ENCODE results near the gene SOX1.

The SOX1 gene

GRCh38 chr13:112067116-112067741 is at the start of gene SOX1:
TSS of gene SOX1 (plus strand) at chr13:112067149. CDS start at chr13:112067659, 510 bp downstream.
- DNase-seq, result no peak

- no peak for DNase-seq
Observed at GRCh38 chr13:112024577-112024976, 42.4 kb upstream of the SOX1 start.

- DNase-seq, result no peak
Observed at GRCh38 chr13:112027250-112027649, 39.7 kb upstream of the SOX1 start.

- DNase-seq, result no peak
Observed at GRCh38 chr13:112028481-112028880, 38.5 kb upstream of the SOX1 start.

- no peak for DNase-seq
Observed at GRCh38 chr13:112029143-112029542, 37.8 kb upstream of the SOX1 start.

- DNase-seq, result no peak
Observed at GRCh38 chr13:112032186-112032993, 34.6 kb upstream of the SOX1 start.

- DNase-seq, result no peak
Observed at GRCh38 chr13:112034231-112034630, 32.7 kb upstream of the SOX1 start.

GRCh38 chr13:112034846-112035245 is 32.1 kb upstream of the SOX1 start:
- DNase-seq, result no peak

- DNase-seq, result no peak
Observed at GRCh38 chr13:112042496-112042895, 24.5 kb upstream of the SOX1 start.

GRCh38 chr13:112052213-112052612 is 14.7 kb upstream of the SOX1 start:
- DNase-seq, result no peak

- no peak for DNase-seq
Observed at GRCh38 chr13:112053167-112053743, 13.7 kb upstream of the SOX1 start.

GRCh38 chr13:112053744-112054615 is 13.0 kb upstream of the SOX1 start:
- DNase-seq, result no peak

- no peak for DNase-seq
Observed at GRCh38 chr13:112054616-112055015, 12.3 kb upstream of the SOX1 start.

- DNase-seq, result no peak
Observed at GRCh38 chr13:112055036-112055914, 11.7 kb upstream of the SOX1 start.

GRCh38 chr13:112055915-112056269 is 11.1 kb upstream of the SOX1 start:
- no peak for DNase-seq

GRCh38 chr13:112056284-112056727 is 10.6 kb upstream of the SOX1 start:
- DNase-seq, result no peak

GRCh38 chr13:112056739-112057438 is 10.1 kb upstream of the SOX1 start:
- no peak for DNase-seq

- DNase-seq, result no peak
Observed at GRCh38 chr13:112057439-112057735, 9.6 kb upstream of the SOX1 start.

- DNase-seq, result no peak
Observed at GRCh38 chr13:112057736-112058518, 9.0 kb upstream of the SOX1 start.

GRCh38 chr13:112058519-112058873 is 8.5 kb upstream of the SOX1 start:
- DNase-seq, result no peak

- DNase-seq, result no peak
Observed at GRCh38 chr13:112058941-112059340, 8.0 kb upstream of the SOX1 start.

Data from bone marrow (tissue), 2 donors.